HG03354 (cell line): ENCODE data around the gene ARHGAP15.

ENCODE experiments used
- ATAC-seq: cut with Tn5 transposase; IDR thresholded peaks from one replicate; pipeline ENCODE4 v1.9.1; 2021; ENCODE audit warnings: mild to moderate bottlenecking; ENCODE audit not compliant: unreplicated experiment, poor library complexity, severe bottlenecking

ARHGAP15 gene

GRCh38 chr2:143716522-143716921, 587.3 kb downstream of the ARHGAP15 start:
- no peak for ATAC-seq

- ATAC-seq: no peak
These were observed 587.8 kb downstream of the ARHGAP15 start for GRCh38 chr2:143717053-143717452.

DNA sequence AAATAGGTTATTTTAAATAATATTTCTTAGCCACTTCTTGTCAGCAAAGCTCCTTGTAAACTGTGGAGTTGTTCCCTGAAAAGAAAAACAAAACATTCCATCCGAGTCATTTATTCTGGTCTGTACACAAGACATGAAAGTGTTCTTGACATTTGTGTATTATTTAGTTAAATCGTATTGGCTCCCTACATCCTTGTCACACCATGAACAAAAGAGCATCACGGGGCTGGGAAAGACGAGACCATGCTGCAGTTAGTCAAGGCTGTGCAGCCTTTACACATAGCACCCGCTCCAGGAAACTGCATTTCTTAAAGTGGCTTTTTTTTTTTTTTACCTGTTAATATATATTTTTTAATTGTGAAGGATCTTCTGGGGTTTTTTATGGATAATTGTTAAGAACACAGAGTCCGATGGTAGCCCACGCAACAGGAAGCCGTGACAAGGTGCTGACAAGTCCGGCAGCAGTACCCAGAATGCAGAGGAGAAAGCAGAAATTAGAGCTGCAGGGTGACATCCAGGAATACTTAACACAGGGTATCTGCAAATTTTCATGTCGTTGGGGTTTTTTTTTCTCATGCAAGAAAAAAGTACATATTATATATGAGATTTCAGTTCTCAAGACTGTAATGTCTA, 588.4 kb downstream of the ARHGAP15 start:
- ATAC-seq: no peak

- no peak for ATAC-seq
These were observed 589.5 kb downstream of the ARHGAP15 start for GRCh38 chr2:143718745-143719144.

- ATAC-seq: no peak
These were observed 590.2 kb downstream of the ARHGAP15 start for GRCh38 chr2:143719406-143719805.

GRCh38 chr2:143720095-143720664, 591.0 kb downstream of the ARHGAP15 start:
- no peak for ATAC-seq

GRCh38 chr2:143725400-143725799, 596.2 kb downstream of the ARHGAP15 start:
- ATAC-seq: no peak

- no peak for ATAC-seq
These were observed 597.1 kb downstream of the ARHGAP15 start for GRCh38 chr2:143726151-143726845.

DNA sequence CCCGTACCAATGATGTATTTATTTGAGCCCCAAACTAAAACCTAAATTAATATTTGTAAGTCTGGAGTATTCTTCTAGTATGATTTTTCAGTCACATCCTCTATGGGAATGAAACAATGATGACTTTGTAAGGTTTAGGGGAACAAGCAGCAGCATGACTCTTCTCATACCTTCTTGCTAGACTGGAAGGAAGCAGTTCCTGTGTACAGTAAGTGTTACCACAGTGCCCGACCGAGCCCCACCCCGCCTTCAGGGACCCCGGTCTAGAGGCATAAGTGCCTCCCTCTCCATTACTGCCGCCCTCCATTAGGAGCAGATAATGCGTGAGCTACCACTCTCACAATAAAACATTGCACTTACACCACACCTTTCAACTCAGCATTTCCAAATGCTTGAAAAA, 599.3 kb downstream of the ARHGAP15 start:
- ATAC-seq: no peak

GRCh38 chr2:143729296-143729814, 600.1 kb downstream of the ARHGAP15 start:
- ATAC-seq: no peak

DNA sequence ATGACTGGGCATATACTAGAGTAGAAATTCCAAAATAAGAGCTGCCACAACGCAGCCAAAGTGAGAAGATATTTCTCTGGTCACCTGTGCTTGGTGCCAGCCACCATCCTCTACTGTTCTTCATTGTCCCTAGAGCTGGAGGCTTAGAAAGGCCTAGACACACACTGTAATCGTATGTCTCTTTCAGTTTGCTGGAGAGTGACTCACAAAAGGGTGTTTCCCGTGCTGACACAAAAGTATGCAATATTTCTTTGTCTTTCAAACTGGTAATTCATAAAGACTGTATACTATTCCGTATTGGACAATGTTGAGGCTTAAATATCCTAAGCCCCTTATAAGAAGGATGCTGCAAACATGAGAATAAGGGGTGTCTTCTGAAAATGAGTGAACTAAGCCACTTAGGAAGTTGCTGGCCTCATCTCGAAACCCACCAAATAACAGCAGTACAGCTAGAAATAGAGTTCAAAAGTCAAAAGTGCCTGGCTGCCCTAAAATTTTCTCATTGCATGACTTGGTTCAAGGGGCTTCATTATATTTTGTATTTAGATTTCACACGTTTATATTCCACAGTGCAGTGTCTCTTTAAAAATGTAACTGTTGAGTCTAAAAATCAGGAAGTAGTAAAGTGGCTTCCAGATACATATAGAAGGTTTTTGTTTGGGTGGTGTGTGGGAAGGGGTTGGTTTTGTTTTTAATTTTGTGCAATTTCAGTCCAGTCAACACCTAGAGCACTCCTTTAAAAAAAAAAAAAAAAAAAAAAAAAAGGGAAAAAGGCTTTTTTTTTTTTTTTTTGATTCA, 601.1 kb downstream of the ARHGAP15 start:
- ATAC-seq: peak; percentile 87

DNA sequence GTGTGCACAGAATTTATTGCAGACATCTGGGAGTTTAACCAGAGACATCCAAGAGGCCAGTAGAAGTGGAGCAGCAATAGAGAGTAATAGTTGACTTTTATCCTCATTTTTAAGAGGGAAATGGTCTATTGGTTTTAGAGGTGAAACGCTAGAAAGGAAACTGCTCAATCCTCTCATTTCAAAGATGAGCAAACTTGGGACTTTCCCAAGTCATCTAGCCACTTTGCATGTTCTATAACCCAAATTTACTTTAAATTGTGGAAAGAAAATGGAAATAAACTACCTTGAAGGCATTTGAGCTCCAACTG, 601.7 kb downstream of the ARHGAP15 start:
- peak; percentile 54 for ATAC-seq

DNA sequence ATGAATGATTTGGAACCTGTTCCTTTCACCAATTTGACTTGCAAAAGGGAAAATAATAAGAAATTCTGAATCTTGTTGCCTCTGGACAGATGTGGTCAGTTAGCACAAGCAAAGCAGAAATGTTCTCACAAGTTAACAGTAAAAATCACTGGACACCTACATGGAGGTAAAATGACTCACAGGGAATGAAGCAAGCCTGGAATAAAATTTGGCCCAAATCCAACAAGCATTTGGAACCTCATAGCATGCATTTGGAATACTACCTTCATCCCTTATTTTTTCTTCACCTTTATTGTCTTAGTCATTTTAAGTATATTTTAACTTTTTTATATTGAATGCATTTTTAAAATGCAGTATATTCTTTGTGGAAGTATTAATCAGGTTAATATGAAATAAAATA, 602.9 kb downstream of the ARHGAP15 start:
- no peak for ATAC-seq

- ATAC-seq: no peak
These were observed 603.7 kb downstream of the ARHGAP15 start for GRCh38 chr2:143732871-143733270.

GRCh38 chr2:143734507-143734906, 605.3 kb downstream of the ARHGAP15 start:
- ATAC-seq: no peak

GRCh38 chr2:143736904-143737303, 607.7 kb downstream of the ARHGAP15 start:
- no peak for ATAC-seq

DNA sequence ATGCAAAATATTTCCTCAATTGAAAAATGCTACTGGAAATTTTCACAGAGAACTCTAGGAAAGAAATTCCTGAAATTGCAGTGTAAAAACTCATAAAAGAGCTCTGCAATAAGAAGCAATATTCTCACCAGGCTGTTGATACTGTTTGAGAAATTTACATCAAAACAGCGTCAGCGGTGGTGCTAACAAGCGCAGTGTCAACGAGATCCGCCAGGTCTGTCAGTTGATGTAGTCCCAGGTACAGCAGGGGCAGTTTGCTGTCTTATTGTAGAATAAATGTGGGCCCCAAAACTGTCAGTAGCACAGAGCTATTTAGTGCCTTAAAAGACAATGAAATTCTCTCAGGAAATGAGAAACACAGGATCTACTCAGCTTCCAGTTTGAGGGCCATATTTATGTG, 611.2 kb downstream of the ARHGAP15 start:
- ATAC-seq: no peak

DNA sequence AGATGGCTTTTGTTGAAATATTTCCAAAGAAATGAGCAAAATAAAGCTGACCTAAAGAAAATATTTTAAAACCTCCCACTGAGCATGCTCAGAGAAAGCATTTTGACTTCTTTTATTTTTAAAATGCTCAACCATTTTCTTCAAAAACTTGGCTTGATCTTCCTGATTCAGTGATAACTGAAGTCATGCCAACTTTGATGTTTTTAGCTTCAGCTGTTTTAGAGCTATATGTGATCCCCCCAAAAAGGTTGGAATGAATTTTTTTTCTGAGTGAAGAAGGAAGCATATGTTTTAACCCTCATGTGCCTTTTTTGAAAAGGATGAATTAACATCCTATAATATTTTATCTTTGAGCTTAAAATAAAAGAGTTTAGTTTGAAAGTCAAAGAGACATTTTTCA, 612.0 kb downstream of the ARHGAP15 start:
- no peak for ATAC-seq

GRCh38 chr2:143742581-143742980, 613.4 kb downstream of the ARHGAP15 start:
- ATAC-seq: no peak

DNA sequence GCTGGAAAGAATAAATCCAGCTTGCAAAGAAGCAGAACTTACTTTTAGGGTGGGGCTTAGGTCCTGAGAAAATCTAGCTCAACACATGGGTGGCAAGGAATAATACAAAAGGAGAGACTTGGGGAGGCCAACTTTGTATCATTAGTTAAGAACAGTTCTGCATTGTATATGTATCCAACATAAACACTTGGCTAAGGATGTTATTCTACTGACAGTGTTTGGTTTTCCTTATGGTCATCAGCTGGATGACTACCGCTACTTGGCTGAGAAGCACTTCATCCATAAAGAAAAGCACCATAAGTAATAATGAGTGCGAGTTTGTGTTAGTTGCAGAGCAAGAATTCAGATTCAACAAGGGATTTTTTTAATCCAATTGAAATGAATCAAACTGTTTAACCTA, 614.9 kb downstream of the ARHGAP15 start:
- no peak for ATAC-seq
